HUES6 (cell line): ENCODE measurements around the gene ST3GAL3.

ENCODE experiments used
- H3K27ac ChIP-seq: 2 replicates; pipeline ENCODE4 v1.7.0; 2013; ENCODE audit warnings: low read depth, mild to moderate bottlenecking, low read length, inconsistent platforms
- H3K27me3 ChIP-seq: 2 replicates; pipeline ENCODE4 v1.6.1; 2013; ENCODE audit warnings: low read length; ENCODE audit not compliant: control insufficient read depth, insufficient read depth
- H3K36me3 ChIP-seq: 2 replicates; pipeline ENCODE4 v1.6.1; 2013; ENCODE audit warnings: low read length; ENCODE audit not compliant: control insufficient read depth, insufficient read depth
- H3K4me1 ChIP-seq: 2 replicates; pipeline ENCODE4 v1.6.1; 2013; ENCODE audit warnings: low read length; ENCODE audit not compliant: control insufficient read depth, insufficient read depth
- H3K4me3 ChIP-seq: 2 replicates; pipeline ENCODE4 v1.5.1; 2013; ENCODE audit warnings: low read depth, low read length
- H3K9ac ChIP-seq: one replicate; pipeline ENCODE4 v1.6.1; 2013; ENCODE audit warnings: mild to moderate bottlenecking, low read length
- H3K9me3 ChIP-seq: 2 replicates; pipeline ENCODE4 v1.6.1; 2013; ENCODE audit warnings: low read depth, low read length; ENCODE audit not compliant: control insufficient read depth, insufficient read depth

ST3GAL3 gene

DNA sequence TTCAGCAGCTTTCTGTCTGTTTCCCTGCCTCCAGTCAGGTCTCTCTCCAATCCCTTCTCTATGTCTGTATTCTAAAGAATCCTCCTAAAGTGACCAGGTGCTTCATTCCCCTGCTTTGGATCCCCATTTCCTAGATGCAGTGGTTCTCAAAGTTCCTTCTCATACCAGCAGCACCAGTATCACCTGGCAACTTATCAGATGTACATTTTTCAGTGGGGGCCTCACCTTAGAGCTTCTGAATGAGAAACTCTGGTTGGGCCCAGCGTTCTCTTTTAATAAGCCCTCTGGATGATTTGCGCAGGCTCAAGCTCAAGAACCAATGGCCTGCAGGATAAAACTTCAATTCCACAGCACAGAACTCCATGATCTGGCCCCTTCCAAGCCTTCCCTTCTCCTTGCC, 200.9 kb downstream of the ST3GAL3 start:
- no peaks in the 10 kb centered on the region for H3K36me3 ChIP-seq
- H3K27ac ChIP-seq = no peak overlapping the region
- H3K4me3 ChIP-seq = no peak overlapping the region
- H3K27me3 ChIP-seq = no peaks in the 10 kb centered on the region
- no peak overlapping the region for H3K9ac ChIP-seq
- no peaks in the 10 kb centered on the region for H3K9me3 ChIP-seq
- H3K4me1 ChIP-seq = peaks cover 12% of the 10 kb centered on the region

GRCh38 chr1:43908858-43909257, 201.5 kb downstream of the ST3GAL3 start:
- no peaks in the 10 kb centered on the region for H3K9me3 ChIP-seq
- H3K4me3 ChIP-seq = no peak overlapping the region
- no peaks in the 10 kb centered on the region for H3K36me3 ChIP-seq
- H3K4me1 ChIP-seq = peaks cover 19% of the 10 kb centered on the region
- H3K9ac ChIP-seq = no peak overlapping the region
- H3K27ac ChIP-seq = no peak overlapping the region
- no peaks in the 10 kb centered on the region for H3K27me3 ChIP-seq

- Histone ChIP-seq H3K4me3 (no peak overlapping the region), H3K36me3 (no peaks in the 10 kb centered on the region), H3K27ac (no peak overlapping the region), H3K9ac (no peak overlapping the region), H3K4me1 (peaks cover 29% of the 10 kb centered on the region), H3K9me3 (no peaks in the 10 kb centered on the region), H3K27me3 (no peaks in the 10 kb centered on the region)
These were observed 203.0 kb downstream of the ST3GAL3 start for GRCh38 chr1:43910343-43910742.

- Histone ChIP-seq H3K9ac (peak overlapping the region; percentile 24), H3K4me3 (no peak overlapping the region), H3K27ac (no peak overlapping the region), H3K9me3 (no peaks in the 10 kb centered on the region), H3K27me3 (no peaks in the 10 kb centered on the region), H3K4me1 (peaks cover 29% of the 10 kb centered on the region), H3K36me3 (no peaks in the 10 kb centered on the region)
These were observed 205.3 kb downstream of the ST3GAL3 start for GRCh38 chr1:43912607-43913006.

- Histone ChIP-seq H3K27ac (no peak overlapping the region), H3K27me3 (no peaks in the 10 kb centered on the region), H3K4me1 (peaks cover 29% of the 10 kb centered on the region), H3K9me3 (no peaks in the 10 kb centered on the region), H3K36me3 (no peaks in the 10 kb centered on the region), H3K4me3 (no peak overlapping the region), H3K9ac (peak overlapping the region; percentile 24)
These were observed 205.7 kb downstream of the ST3GAL3 start for GRCh38 chr1:43913051-43913501.

DNA sequence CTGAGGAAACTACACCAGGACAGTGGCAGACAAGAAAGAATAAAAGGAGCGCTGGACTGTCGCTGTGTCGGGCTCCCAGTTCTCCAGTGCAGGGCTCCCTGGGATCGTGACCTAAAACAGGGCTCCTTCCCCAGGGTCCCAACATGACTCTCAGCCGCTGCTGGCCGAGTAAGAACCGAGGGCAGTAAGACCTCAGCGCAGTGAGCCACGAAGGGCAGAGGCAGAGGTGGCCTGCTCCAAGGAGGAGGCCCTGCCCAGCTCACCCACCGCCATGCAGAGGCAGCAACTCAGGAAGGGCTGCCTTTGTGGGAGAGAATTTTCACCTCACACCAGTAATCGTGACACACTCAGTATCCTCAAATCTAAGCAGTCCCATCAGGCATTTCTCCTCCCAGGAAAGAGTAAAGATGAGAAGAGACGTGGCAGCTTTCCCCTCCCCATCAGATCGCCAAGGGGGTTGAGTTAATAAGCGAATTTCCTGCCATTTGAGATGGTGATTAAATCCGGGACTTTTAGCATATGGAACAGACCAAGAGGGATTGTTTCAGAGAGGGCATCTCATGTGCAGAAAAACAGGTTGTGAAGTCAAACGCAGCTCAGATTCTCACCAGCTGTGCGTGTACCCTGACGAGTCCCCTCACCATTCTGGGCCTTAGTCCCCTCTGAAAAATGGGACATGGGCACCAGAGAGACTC, 206.5 kb downstream of the ST3GAL3 start:
- H3K27me3 ChIP-seq = no peaks in the 10 kb centered on the region
- H3K36me3 ChIP-seq = no peaks in the 10 kb centered on the region
- no peak overlapping the region for H3K4me3 ChIP-seq
- H3K9ac ChIP-seq = no peak overlapping the region
- H3K4me1 ChIP-seq = peaks cover 29% of the 10 kb centered on the region
- H3K27ac ChIP-seq = no peak overlapping the region
- no peaks in the 10 kb centered on the region for H3K9me3 ChIP-seq

GRCh38 chr1:43914576-43915525, 207.5 kb downstream of the ST3GAL3 start:
- Histone ChIP-seq H3K9ac (no peak overlapping the region), H3K4me3 (no peak overlapping the region), H3K27me3 (no peaks in the 10 kb centered on the region), H3K4me1 (peaks cover 29% of the 10 kb centered on the region), H3K36me3 (no peaks in the 10 kb centered on the region), H3K9me3 (no peaks in the 10 kb centered on the region), H3K27ac (no peak overlapping the region)

DNA sequence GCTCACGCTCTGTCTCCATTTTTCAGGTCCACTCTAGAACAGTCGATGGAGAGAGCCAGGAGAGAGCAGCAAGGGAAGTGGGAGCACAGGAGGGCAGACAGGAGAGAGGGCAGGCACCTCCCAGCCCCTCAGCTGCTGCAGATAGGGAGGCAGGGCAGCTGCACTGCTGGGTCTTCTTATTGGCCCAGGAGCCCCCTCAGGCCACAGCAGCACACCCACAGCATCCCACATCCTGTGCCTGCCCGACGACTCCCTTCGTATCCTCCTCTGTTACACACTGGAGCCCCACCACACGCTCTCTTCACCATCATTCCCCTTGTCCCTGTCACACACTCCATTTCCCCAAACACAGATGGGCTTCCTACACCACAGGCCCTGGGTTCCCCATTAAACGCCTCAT, 212.6 kb downstream of the ST3GAL3 start:
- Histone ChIP-seq H3K27me3 (no peaks in the 10 kb centered on the region), H3K9ac (no peak overlapping the region), H3K36me3 (no peaks in the 10 kb centered on the region), H3K4me1 (peaks cover under 1% of the 10 kb centered on the region; the same call in 1 of the 2 replicates), H3K27ac (no peak overlapping the region), H3K9me3 (no peaks in the 10 kb centered on the region), H3K4me3 (no peak overlapping the region)

- Histone ChIP-seq H3K9ac (no peak overlapping the region), H3K27me3 (no peaks in the 10 kb centered on the region), H3K36me3 (0 out of 2 replicates have a peak, but pooled peaks cover 3% of the 10 kb centered on the region), H3K9me3 (no peaks in the 10 kb centered on the region), H3K4me1 (no peaks in the 10 kb centered on the region), H3K27ac (no peak overlapping the region), H3K4me3 (no peak overlapping the region)
These were observed 213.7 kb downstream of the ST3GAL3 start for GRCh38 chr1:43921022-43921421.

DNA sequence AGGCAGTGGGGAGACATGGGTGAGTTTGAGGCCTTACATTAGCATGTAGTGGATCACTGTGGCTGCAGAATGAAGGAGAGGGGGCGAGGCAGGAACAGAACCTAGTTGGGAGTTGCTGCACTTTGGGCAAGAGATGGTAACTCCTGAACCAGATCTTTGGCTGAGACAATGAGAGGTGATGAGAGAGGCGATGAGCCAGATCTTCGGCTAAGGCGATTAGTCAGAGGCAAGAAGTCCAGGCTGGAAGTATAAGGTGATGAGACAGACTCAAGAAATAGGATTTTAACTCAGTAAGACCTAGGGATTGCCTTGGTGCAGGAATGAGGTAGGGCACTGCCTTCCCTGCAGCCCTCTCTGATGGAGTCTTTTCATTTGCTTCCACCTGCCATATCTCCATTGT, 217.2 kb downstream of the ST3GAL3 start:
- H3K27me3 ChIP-seq = no peaks in the 10 kb centered on the region
- no peaks in the 10 kb centered on the region for H3K9me3 ChIP-seq
- H3K36me3 ChIP-seq = 0 out of 2 replicates have a peak, but pooled peaks cover 3% of the 10 kb centered on the region
- H3K4me1 ChIP-seq = peaks cover 3% of the 10 kb centered on the region
- H3K9ac ChIP-seq = no peak overlapping the region
- H3K4me3 ChIP-seq = no peak overlapping the region
- H3K27ac ChIP-seq = no peak overlapping the region

GRCh38 chr1:43925846-43926245, 218.5 kb downstream of the ST3GAL3 start:
- Histone ChIP-seq H3K9ac (no peak overlapping the region), H3K36me3 (0 out of 2 replicates have a peak, but pooled peaks cover 3% of the 10 kb centered on the region), H3K4me1 (peaks cover 15% of the 10 kb centered on the region), H3K9me3 (no peaks in the 10 kb centered on the region), H3K27ac (no peak overlapping the region), H3K27me3 (no peaks in the 10 kb centered on the region), H3K4me3 (no peak overlapping the region)
